Loucy (cell line): ENCODE data around the gene TFCP2L1.

Source experiments
- EZH2phosphoT487 ChIP-seq: fragments of 200-600 bp; IDR thresholded peaks from 2 replicates; pipeline ENCODE4 v1.6.1; 2018; ENCODE audit warnings: antibody characterized with exemption, mild to moderate bottlenecking, moderate library complexity, borderline replicate concordance
- TF ChIP-seq, protein P1 (sequence below): fragments of 200-600 bp; sonication (generic); conservative IDR thresholded peaks from 2 replicates; pipeline ENCODE4 v1.5.1; 2014; ENCODE audit warnings: mild to moderate bottlenecking, antibody characterized with exemption, low read length

DNA sequence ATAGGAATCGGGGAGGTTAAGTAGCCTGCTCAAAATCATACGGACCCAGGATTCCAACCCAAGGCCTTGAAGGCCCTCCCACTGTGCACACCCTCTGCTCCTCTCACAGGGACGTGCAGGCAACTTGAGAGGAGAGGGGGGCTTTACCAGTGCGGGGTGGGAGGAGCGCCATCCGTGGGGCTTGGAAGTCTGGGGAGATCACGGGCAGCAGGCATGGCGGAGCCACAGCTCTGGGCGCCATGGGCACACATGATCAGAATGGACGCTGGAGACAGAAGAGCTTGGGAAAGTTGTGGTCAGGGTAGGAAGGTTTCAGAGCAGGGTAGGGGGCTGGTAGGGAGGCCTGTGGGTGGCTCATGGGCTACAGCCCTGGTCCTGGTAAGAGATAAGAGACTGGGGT, 70.7 kb downstream of the TFCP2L1 start:
- TF ChIP-seq, protein P1, sequence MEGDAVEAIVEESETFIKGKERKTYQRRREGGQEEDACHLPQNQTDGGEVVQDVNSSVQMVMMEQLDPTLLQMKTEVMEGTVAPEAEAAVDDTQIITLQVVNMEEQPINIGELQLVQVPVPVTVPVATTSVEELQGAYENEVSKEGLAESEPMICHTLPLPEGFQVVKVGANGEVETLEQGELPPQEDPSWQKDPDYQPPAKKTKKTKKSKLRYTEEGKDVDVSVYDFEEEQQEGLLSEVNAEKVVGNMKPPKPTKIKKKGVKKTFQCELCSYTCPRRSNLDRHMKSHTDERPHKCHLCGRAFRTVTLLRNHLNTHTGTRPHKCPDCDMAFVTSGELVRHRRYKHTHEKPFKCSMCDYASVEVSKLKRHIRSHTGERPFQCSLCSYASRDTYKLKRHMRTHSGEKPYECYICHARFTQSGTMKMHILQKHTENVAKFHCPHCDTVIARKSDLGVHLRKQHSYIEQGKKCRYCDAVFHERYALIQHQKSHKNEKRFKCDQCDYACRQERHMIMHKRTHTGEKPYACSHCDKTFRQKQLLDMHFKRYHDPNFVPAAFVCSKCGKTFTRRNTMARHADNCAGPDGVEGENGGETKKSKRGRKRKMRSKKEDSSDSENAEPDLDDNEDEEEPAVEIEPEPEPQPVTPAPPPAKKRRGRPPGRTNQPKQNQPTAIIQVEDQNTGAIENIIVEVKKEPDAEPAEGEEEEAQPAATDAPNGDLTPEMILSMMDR, result no peak
- no peak for TF ChIP-seq EZH2phosphoT487
